ENCODE measurements around the gene SLC1A5.
"Not testable (repeated sequence)": the region's sequence is repeated elsewhere in the genome, so short reads cannot be mapped to it uniquely, and the experiment has no call there.

The SLC1A5 gene

DNA sequence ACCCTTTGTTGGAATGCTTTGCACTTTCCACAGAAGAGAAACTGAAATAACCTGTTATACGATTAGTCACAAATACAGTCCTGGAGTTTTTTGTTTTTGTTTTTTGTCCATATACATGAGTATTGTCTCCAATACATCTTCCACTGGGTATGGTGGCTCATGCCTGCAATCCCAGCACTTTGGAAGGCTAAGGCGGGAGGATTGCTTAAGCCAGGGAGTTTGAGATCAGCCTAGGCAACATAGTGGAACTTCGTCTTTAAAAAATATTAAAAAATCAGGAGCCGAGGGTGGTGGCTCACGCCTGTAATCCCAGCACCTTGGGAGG is 37.3 kb upstream of the SLC1A5 start:
- CTCF ChIA-PET = interaction anchor here (0.7 kb wide), 1 partner anchor 177 kb away, joined by 5 read pairs; no protein-coding TSS in a partner anchor
- DNase-seq (ENCODE audit: low spot score) = no peak
- POLR2A ChIA-PET (ENCODE audit: low non-redundant PET) = interaction anchor here (0.6 kb wide), 1 partner anchor 11 kb away, joined by 4 read pairs; no protein-coding TSS in a partner anchor
- H3K27ac ChIP-seq = no peak overlapping the region
- TF ChIP-seq, protein P1, sequence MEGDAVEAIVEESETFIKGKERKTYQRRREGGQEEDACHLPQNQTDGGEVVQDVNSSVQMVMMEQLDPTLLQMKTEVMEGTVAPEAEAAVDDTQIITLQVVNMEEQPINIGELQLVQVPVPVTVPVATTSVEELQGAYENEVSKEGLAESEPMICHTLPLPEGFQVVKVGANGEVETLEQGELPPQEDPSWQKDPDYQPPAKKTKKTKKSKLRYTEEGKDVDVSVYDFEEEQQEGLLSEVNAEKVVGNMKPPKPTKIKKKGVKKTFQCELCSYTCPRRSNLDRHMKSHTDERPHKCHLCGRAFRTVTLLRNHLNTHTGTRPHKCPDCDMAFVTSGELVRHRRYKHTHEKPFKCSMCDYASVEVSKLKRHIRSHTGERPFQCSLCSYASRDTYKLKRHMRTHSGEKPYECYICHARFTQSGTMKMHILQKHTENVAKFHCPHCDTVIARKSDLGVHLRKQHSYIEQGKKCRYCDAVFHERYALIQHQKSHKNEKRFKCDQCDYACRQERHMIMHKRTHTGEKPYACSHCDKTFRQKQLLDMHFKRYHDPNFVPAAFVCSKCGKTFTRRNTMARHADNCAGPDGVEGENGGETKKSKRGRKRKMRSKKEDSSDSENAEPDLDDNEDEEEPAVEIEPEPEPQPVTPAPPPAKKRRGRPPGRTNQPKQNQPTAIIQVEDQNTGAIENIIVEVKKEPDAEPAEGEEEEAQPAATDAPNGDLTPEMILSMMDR (conservative IDR thresholded peaks at IDR 0.05; ENCODE audit: low read depth) = no peak

DNA sequence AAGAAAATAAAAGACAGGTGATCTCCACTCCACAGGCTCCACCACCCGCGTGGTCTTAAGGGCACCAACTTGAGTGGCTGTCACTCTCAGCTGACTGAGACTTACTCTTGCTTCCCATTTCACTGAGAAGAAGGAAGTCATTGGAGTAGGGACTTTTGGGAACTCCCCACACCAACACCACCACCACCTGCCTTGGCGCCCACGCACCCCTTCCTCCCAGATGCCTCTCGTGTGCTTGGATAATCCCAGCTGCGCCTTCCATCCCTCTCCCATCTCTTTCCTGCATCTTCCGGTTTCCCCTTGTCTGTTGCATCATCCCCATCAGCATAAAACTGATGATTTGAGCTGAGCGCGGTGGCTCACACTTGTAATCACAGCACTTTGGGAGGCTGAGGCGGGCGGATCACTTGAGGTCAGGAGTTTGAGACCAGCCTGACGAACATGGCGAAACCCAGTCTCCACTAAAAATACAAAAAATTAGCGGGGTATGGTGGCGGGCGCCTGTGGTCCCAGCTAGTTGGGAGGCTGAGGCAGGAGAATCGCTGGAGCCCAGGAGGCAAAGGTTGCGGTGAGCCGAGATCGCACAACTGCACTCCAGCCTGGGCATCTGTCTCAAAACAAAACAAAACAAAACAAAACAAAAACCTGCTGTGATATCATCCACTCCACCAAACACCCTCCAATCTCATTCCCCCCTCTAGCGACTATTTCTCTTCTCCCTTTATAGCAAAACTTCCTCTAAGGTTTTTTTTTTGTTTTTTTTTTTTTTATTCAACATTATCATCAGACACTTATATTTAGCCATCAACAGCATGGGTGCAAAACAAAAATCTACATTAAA is 36.7 kb upstream of the SLC1A5 start:
- TF ChIP-seq, protein P1 (conservative IDR thresholded peaks at IDR 0.05; ENCODE audit: low read depth) = no peak
- no peak for DNase-seq (ENCODE audit: low spot score)
- POLR2A ChIA-PET (ENCODE audit: low non-redundant PET) = no interaction called here
- H3K27ac ChIP-seq = no peak overlapping the region
- CTCF ChIA-PET = interaction anchor here (0.6 to 0.7 kb wide), 2 partner anchors 20 to 32 kb away, joined by 3 to 4 read pairs; no protein-coding TSS in a partner anchor

DNA sequence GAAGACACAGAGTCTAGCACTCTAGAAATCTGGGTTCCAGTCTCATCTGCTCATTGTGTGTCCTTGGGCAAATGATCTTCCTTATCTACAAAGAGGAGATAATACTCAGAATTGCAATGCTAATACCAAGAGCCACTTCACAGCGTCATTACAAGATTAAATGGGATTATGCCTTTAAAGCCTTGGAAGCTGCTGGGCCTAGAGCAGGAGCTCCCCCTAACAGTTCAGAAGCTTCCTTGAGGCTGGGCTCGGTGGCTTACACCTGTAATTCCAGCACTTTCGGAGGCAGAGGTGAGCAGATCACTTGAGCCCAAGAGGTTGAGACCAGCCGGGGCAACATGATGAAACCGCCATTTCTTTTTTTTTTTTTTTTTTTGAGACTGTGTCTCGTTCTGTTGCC is 34.7 kb upstream of the SLC1A5 start:
- POLR2A ChIA-PET (ENCODE audit: low non-redundant PET) = interaction anchor here (0.8 kb wide), 1 partner anchor 38 kb away, joined by 9 read pairs; no protein-coding TSS in a partner anchor
- CTCF ChIA-PET = interaction anchor here (0.6 to 0.7 kb wide), 2 partner anchors 14 to 92 kb away, joined by 3 to 4 read pairs; no protein-coding TSS in a partner anchor
- TF ChIP-seq, protein P1 (conservative IDR thresholded peaks at IDR 0.05; ENCODE audit: low read depth) = no peak
- no peak overlapping the region for H3K27ac ChIP-seq
- DNase-seq (ENCODE audit: low spot score) = no peak

DNA sequence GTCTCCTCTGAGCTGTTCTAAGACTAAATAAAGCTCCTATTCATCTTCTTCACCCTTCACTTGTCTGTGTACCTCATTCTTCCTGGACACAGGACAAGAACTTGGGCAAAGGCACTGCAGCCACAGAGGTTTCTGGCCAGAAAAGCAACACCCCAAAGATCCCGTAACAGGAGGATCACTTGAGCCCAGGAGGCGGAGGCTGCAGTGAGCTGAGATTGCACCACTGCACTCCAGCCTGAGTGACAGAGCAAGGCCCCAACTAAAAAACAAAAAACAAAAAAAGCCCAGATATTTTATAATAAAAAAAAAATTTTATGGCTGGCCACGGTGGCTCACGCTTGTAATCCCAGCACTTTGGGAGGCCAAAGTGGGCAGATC is 34.0 kb upstream of the SLC1A5 start:
- DNase-seq (ENCODE audit: low spot score); POLR2A ChIA-PET (ENCODE audit: low non-redundant PET): not testable (repeated sequence)
- H3K27ac ChIP-seq = peak overlapping the region; percentile 13; the same call in 1 of the 2 replicates
- CTCF ChIA-PET = interaction anchor here (0.6 to 1.1 kb wide), 3 partner anchors 15 to 91 kb away, joined by 3 to 4 read pairs (median 3); no protein-coding TSS in a partner anchor

DNA sequence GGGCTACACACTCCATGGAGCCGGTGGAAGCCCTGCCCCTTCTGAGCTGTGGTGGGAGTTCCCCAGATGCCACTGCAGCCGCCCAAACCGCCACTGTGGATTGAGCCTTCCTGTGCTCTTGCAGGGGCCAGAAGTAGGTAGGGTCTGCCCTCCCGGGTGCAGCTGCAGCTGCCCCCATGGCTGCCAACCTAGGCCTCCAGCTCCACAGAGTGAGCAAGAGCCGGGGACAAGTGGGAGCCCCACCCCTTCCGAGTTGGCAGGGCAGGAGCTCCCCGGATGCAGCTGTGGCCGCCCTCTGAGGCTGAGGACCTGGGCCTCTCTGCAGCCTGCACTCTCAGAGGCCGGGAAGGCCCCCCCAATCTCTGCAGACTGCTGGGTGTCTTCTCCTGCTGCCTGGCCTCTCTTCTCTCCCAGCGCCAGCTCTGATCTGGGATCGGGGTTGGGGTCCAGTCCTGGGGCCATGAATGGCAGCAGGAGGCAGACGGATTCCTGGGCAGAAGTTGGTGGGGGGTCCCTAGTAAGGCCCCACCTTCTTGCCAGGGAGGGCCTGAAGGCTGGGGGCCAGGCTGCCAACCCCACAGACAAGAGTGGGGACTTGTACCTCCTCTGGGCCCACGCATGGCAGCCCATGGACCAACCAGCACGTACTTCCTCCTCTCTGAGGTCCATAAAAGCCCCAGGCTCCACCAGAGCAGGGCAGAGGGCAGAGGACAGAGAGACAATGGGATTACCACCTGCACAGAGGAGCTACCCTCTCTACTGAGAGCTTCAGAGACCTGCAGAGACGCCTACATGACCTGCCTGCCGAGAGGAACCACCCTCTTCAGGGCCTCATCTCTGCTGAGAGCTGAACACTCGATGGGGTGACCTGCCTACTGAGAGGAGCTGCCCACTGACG is 33.4 kb upstream of the SLC1A5 start:
- DNase-seq (ENCODE audit: low spot score) = no peak
- ChIA-PET CTCF (interaction anchor here (0.6 to 1.1 kb wide), 2 partner anchors 19 to 1678 kb away, joined by 3 read pairs; no protein-coding TSS in a partner anchor), POLR2A (ENCODE audit: low non-redundant PET) (no interaction called here)
- TF ChIP-seq, protein P1 (conservative IDR thresholded peaks at IDR 0.05; ENCODE audit: low read depth) = no peak
- peak overlapping the region; percentile 13; the same call in 1 of the 2 replicates for H3K27ac ChIP-seq

DNA sequence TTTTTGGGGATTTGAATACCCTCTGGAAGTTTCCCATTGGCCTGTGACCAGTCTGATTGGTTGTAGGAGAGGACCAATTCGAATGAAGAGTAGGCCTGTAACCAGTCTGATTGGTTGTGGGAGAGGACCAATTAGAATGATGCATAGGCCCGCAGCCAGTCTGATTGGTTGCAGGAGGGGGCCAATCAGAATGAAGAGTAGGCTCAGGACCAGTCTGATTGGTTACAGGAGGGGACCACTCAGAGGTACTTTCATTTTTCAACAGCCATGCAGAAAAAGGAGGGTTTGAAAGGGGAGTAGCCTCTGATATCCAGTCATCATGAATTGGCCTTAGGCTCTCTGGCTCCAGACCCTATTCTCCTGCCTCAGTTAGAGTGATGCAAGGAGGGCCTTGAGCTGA is 30.4 kb upstream of the SLC1A5 start:
- no peak for DNase-seq (ENCODE audit: low spot score)
- POLR2A ChIA-PET (ENCODE audit: low non-redundant PET) = no interaction called here
- TF ChIP-seq, protein P1 (conservative IDR thresholded peaks at IDR 0.05; ENCODE audit: low read depth) = no peak
- CTCF ChIA-PET = no interaction called here
- no peak overlapping the region for H3K27ac ChIP-seq
